ENCODE measurements around the gene RDH13.

DNA sequence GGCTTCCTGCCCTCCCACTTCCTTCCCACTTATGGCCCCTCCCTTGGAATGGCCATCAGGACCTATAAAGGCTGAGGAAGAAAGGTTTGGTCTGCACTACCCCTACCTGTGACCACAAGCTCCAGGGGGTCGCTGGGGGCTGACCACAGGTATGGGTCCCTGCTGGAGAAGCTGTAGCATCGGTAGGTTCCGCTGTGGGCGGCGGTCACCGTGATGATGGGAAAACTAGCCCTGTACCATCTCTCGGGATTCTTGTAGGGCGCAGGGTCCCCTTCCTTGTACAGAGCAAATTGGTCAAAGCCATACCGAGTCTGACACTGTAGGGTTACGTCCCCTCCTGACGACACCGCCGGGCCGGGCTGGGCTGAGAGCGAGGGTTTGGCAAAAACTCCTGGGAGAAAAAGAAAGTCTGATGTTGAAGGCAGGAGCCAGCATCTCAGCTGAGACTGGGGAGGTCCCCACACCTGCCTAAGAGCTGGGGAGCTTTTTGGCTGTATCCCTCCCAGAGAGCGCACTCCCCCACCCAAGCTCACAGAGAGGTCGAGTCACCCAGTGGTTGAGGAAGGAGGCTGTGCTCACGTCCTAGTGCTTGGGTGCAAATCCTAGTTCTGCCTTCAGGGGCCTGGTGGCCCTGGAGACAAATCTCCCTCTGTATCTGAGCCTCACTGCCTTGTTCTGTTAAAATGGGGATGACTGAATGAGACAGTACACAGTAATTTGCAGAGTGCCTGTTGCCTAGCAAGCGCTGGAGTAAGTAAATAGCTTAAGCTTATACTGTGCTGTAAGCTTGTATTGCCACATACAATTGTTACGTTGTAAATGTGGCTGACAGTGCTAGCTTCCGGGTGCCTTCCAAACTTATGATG, 35.2 kb downstream of the RDH13 start:
- TF ChIP-seq, protein P1, sequence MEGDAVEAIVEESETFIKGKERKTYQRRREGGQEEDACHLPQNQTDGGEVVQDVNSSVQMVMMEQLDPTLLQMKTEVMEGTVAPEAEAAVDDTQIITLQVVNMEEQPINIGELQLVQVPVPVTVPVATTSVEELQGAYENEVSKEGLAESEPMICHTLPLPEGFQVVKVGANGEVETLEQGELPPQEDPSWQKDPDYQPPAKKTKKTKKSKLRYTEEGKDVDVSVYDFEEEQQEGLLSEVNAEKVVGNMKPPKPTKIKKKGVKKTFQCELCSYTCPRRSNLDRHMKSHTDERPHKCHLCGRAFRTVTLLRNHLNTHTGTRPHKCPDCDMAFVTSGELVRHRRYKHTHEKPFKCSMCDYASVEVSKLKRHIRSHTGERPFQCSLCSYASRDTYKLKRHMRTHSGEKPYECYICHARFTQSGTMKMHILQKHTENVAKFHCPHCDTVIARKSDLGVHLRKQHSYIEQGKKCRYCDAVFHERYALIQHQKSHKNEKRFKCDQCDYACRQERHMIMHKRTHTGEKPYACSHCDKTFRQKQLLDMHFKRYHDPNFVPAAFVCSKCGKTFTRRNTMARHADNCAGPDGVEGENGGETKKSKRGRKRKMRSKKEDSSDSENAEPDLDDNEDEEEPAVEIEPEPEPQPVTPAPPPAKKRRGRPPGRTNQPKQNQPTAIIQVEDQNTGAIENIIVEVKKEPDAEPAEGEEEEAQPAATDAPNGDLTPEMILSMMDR (IDR thresholded peaks at IDR 0.05): no peak
- no peak for TF ChIP-seq EP300 (IDR thresholded peaks at IDR 0.05)
